Activated CD4-positive, alpha-beta T cell treated with anti-CD3 and anti-CD28 coated beads, Interleukin-2, amount 10 ng/mL, durations not matched to agents 24 days and 14 days (primary cell): ENCODE measurements around the gene LRRC75B. TPM values are rescaled to one million over a fixed set of nuclear protein-coding genes. Genes with fewer than 3 reads are reported as not detected.

ENCODE experiments used
- DNase-seq: peaks from one replicate; pipeline ENCODE4 v3.0.0; 2022
- H3K27ac Mint-ChIP-seq: one replicate; pipeline ENCODE4 v1.8.0; 2022; ENCODE audit warnings: mild to moderate bottlenecking, mixed read lengths
- H3K27me3 Mint-ChIP-seq: one replicate; pipeline ENCODE4 v1.8.0; 2022; ENCODE audit warnings: mixed read lengths
- H3K36me3 Mint-ChIP-seq: one replicate; pipeline ENCODE4 v1.8.0; 2022; ENCODE audit warnings: low read depth, mild to moderate bottlenecking, mixed read lengths
- H3K4me1 Mint-ChIP-seq: one replicate; pipeline ENCODE4 v1.8.0; 2021; ENCODE audit warnings: mixed read lengths
- H3K4me3 Mint-ChIP-seq: one replicate; pipeline ENCODE4 v1.8.0; 2022; ENCODE audit warnings: mild to moderate bottlenecking, moderate library complexity, mixed read lengths
- H3K9me3 Mint-ChIP-seq: one replicate; pipeline ENCODE4 v1.8.0; 2021; ENCODE audit warnings: mixed read lengths
- intact Hi-C: fragments of 100-400 bp; cut with micrococcal nuclease; formaldehyde crosslinking; loops from one replicate; pipeline ENCODE4 v1.15.1; 2023
- total RNA-seq: library from RNA; stranded (reverse); gene quantifications from 2 replicates; pipeline ENCODE4 v1.2.3, GENCODE V29; 2022

The LRRC75B gene
- total RNA-seq, 1 donor from 2014 or later: 3.2 TPM

- Mint-ChIP-seq H3K36me3 (peaks cover 26% of the 10 kb centered on the region), H3K4me1 (peaks cover 26% of the 10 kb centered on the region), H3K27ac (no peak overlapping the region), H3K4me3 (no peak overlapping the region), H3K9me3 (no peaks in the 10 kb centered on the region), H3K27me3 (no peaks in the 10 kb centered on the region)
- no peak for DNase-seq
- intact Hi-C loops: no loop called here
Observed at GRCh38 chr22:24548812-24549211, 44.1 kb downstream of the LRRC75B start.

GRCh38 chr22:24543679-24544243 lies 49.1 kb downstream of the LRRC75B start:
- Mint-ChIP-seq H3K4me3 (no peak overlapping the region), H3K27ac (no peak overlapping the region), H3K4me1 (peaks cover 3% of the 10 kb centered on the region), H3K9me3 (no peaks in the 10 kb centered on the region), H3K27me3 (no peaks in the 10 kb centered on the region), H3K36me3 (peaks cover 45% of the 10 kb centered on the region)
- intact Hi-C loops: no loop called here
- DNase-seq: no peak

GRCh38 chr22:24543185-24543601 lies 49.7 kb downstream of the LRRC75B start:
- Mint-ChIP-seq H3K36me3 (peaks cover 42% of the 10 kb centered on the region), H3K4me1 (peaks cover 2% of the 10 kb centered on the region), H3K27ac (no peak overlapping the region), H3K9me3 (no peaks in the 10 kb centered on the region), H3K27me3 (no peaks in the 10 kb centered on the region), H3K4me3 (no peak overlapping the region)
- intact Hi-C loops: no loop called here
- DNase-seq: no peak

- intact Hi-C loops: no loop called here
- H3K27ac Mint-ChIP-seq: no peak overlapping the region
- no peak overlapping the region for H3K4me3 Mint-ChIP-seq
- no peak for DNase-seq
- H3K9me3 Mint-ChIP-seq: no peaks in the 10 kb centered on the region
- H3K36me3 Mint-ChIP-seq: peaks cover 38% of the 10 kb centered on the region
- peaks cover 2% of the 10 kb centered on the region for H3K4me1 Mint-ChIP-seq
- no peaks in the 10 kb centered on the region for H3K27me3 Mint-ChIP-seq
Observed at GRCh38 chr22:24542641-24543040, 50.2 kb downstream of the LRRC75B start.

GRCh38 chr22:24541681-24542515 lies 51.0 kb downstream of the LRRC75B start:
- Mint-ChIP-seq H3K9me3 (no peaks in the 10 kb centered on the region), H3K4me3 (no peak overlapping the region), H3K36me3 (peaks cover 34% of the 10 kb centered on the region), H3K4me1 (peaks cover 2% of the 10 kb centered on the region), H3K27ac (no peak overlapping the region), H3K27me3 (no peaks in the 10 kb centered on the region)
- intact Hi-C loops: no loop called here
- no peak for DNase-seq

GRCh38 chr22:24540470-24540869 lies 52.4 kb downstream of the LRRC75B start:
- peaks cover 2% of the 10 kb centered on the region for H3K4me1 Mint-ChIP-seq
- H3K27me3 Mint-ChIP-seq: no peaks in the 10 kb centered on the region
- H3K4me3 Mint-ChIP-seq: no peak overlapping the region
- peaks cover 26% of the 10 kb centered on the region for H3K36me3 Mint-ChIP-seq
- no peak overlapping the region for H3K27ac Mint-ChIP-seq
- intact Hi-C loops: no loop called here
- no peak for DNase-seq
- no peaks in the 10 kb centered on the region for H3K9me3 Mint-ChIP-seq

GRCh38 chr22:24536089-24536488 lies 56.8 kb downstream of the LRRC75B start:
- Mint-ChIP-seq H3K27me3 (no peaks in the 10 kb centered on the region), H3K36me3 (peaks cover 13% of the 10 kb centered on the region), H3K9me3 (no peaks in the 10 kb centered on the region), H3K4me3 (no peak overlapping the region), H3K4me1 (peaks cover 2% of the 10 kb centered on the region), H3K27ac (no peak overlapping the region)
- intact Hi-C loops: no loop called here
- no peak for DNase-seq

Other genes with a start within 250 kb of the LRRC75B start
- 34.9 and 36.2 TPM in 2 replicates for gene ADORA2A, start 165.5 kb downstream of the LRRC75B start, total RNA-seq
- gene UPB1, start 97.7 kb downstream of the LRRC75B start, total RNA-seq: 0.12 TPM in 2 replicates
- 118 and 129 TPM in 2 replicates for gene GUCD1, start 37.9 kb downstream of the LRRC75B start, total RNA-seq
- gene SNRPD3, start 37.1 kb downstream of the LRRC75B start, total RNA-seq: 166 and 175 TPM in 2 replicates
- gene GGT1, start 10.1 kb upstream of the LRRC75B start, total RNA-seq: 49.0 and 52.9 TPM in 2 replicates
- gene PIWIL3, start 181.6 kb upstream of the LRRC75B start, total RNA-seq: not detected in 2 replicates
- 0.14 and 0.19 TPM in 2 replicates for gene SGSM1, start 213.1 kb upstream of the LRRC75B start, total RNA-seq